HepG2 (cell line): ENCODE results near the gene ZNRD2. TPM values are rescaled to one million over a fixed set of nuclear protein-coding genes. Genes with fewer than 3 reads are reported as not detected.

ENCODE experiments used
- DMTF1 ChIP-seq: sonication (generic); formaldehyde crosslinking; IDR thresholded peaks from 2 replicates; pipeline ENCODE4 v1.4.0; 2020; ENCODE audit warnings: mild to moderate bottlenecking, missing genetic modification reagents
- FOXC1 ChIP-seq: sonication (generic); formaldehyde crosslinking; IDR thresholded peaks from 2 replicates; pipeline ENCODE4 v1.8.0; 2022; ENCODE audit warnings: mild to moderate bottlenecking, missing genetic modification reagents, borderline replicate concordance
- HINFP ChIP-seq: sonication (generic); formaldehyde crosslinking; IDR thresholded peaks from 2 replicates; pipeline ENCODE4 v1.4.0; 2020; ENCODE audit warnings: low read depth, mild to moderate bottlenecking, missing genetic modification reagents
- NFE2L2 ChIP-seq: fragments of 150-350 bp; IDR thresholded peaks from 2 replicates; pipeline ENCODE4 v1.6.1; 2014; ENCODE audit warnings: low read length
- PAWR ChIP-seq: sonication (generic); formaldehyde crosslinking; IDR thresholded peaks from 2 replicates; pipeline ENCODE4 v1.4.0; 2020; ENCODE audit warnings: missing genetic modification reagents, mild to moderate bottlenecking, borderline replicate concordance
- POLR2AphosphoS5 ChIP-seq: IDR thresholded peaks from 2 replicates; pipeline ENCODE4 v1.6.1; 2012; ENCODE audit warnings: low read depth, low read length
- SP4 ChIP-seq: sonication (generic); formaldehyde crosslinking; IDR thresholded peaks from 2 replicates; pipeline ENCODE4 v1.8.1; 2023; ENCODE audit warnings: mild to moderate bottlenecking, missing genetic modification reagents
- TEF ChIP-seq: sonication (generic); formaldehyde crosslinking; IDR thresholded peaks from 2 replicates; pipeline ENCODE4 v1.5.0; 2020; ENCODE audit warnings: missing genetic modification reagents
- ZBTB25 ChIP-seq: IDR thresholded peaks from 2 replicates; pipeline ENCODE4 v1.6.1; 2018; ENCODE audit warnings: missing genetic modification reagents
- ZNF274 ChIP-seq: sonication (generic); formaldehyde crosslinking; IDR thresholded peaks from 2 replicates; pipeline ENCODE4 v1.5.1; 2020; ENCODE audit warnings: mild to moderate bottlenecking, missing genetic modification reagents
- ZNF280B ChIP-seq: sonication (generic); formaldehyde crosslinking; IDR thresholded peaks from 2 replicates; pipeline ENCODE4 v1.5.0; 2020; ENCODE audit warnings: missing genetic modification reagents, mild to moderate bottlenecking, borderline replicate concordance
- ZNF362 ChIP-seq: sonication (generic); formaldehyde crosslinking; IDR thresholded peaks from 2 replicates; pipeline ENCODE4 v1.4.0; 2020; ENCODE audit warnings: missing genetic modification reagents, mild to moderate bottlenecking, borderline replicate concordance
- ZNF367 ChIP-seq: sonication (generic); formaldehyde crosslinking; IDR thresholded peaks from 2 replicates; pipeline ENCODE4 v1.4.0; 2020; ENCODE audit warnings: missing genetic modification reagents, borderline replicate concordance
- ZNF446 ChIP-seq: sonication (generic); formaldehyde crosslinking; IDR thresholded peaks from 2 replicates; pipeline ENCODE4 v1.5.0; 2020; ENCODE audit warnings: mild to moderate bottlenecking, missing genetic modification reagents
- ZNF589 ChIP-seq: sonication (generic); formaldehyde crosslinking; conservative IDR thresholded peaks from 2 replicates; pipeline ENCODE4 v1.8.0; 2022; ENCODE audit warnings: mild to moderate bottlenecking, moderate library complexity, missing genetic modification reagents
- ZNF800 ChIP-seq: sonication (generic); formaldehyde crosslinking; IDR thresholded peaks from 2 replicates; pipeline ENCODE4 v1.4.0; 2020; ENCODE audit warnings: missing genetic modification reagents
- polyA plus RNA-seq, 8 experiments: library from polyadenylated mRNA; depleted of rRNA in 3 of 8; stranded (reverse) in 7 of 8; unstranded in 1 of 8; fragments of >200 nt; fragmentation: Illumina TruSeq in 4 of 8; extraction: Trizol in 4 of 8; gene quantifications; 2 replicates each; pipeline versions ENCODE4 v1.2.1 to v1.2.3, GENCODE V29; 2011 to 2016; ENCODE audit warnings: low read depth in 4 of 8, missing spikeins in 1 of 8, mixed read lengths in 1 of 8; ENCODE audit not compliant: insufficient read depth in 1 of 8
- total RNA-seq, 5 experiments: library from RNA; depleted of rRNA; stranded (reverse); fragments of >200 nt; fragmentation: Illumina TruSeq; extraction: Trizol; gene quantifications; 2 replicates each; pipeline ENCODE4 v1.2.3, GENCODE V29; 2016; ENCODE audit warnings: low read depth in 1 of 5

Gene ZNRD2
- total and polyA plus RNA-seq, 2 of the 13 experiments (the other 11 are each of a cell fraction or from before 2014, with no cell fraction given), result 29.2 to 34.0 TPM

GRCh38 chr11:65613091-65613928 lies 43.0 kb downstream of the ZNRD2 start (continued):
- TF ChIP-seq DMTF1 (CRISPR knock-in tag), result no peak
- no peak for TF ChIP-seq NFE2L2
- no peak for TF ChIP-seq ZNF274 (CRISPR knock-in tag)
- no peak for TF ChIP-seq ZBTB25 (CRISPR knock-in tag)
- no peak for TF ChIP-seq ZNF280B (CRISPR knock-in tag)
- TF ChIP-seq ZNF800 (CRISPR knock-in tag), result no peak
- no peak for TF ChIP-seq FOXC1
- TF ChIP-seq TEF (CRISPR knock-in tag), result no peak
- no peak for TF ChIP-seq PAWR (CRISPR knock-in tag)
- no peak for TF ChIP-seq HINFP (CRISPR knock-in tag)
- no peak for TF ChIP-seq SP4 (CRISPR knock-in tag)
- no peak for TF ChIP-seq ZNF367 (CRISPR knock-in tag)
- TF ChIP-seq ZNF589, result no peak
- TF ChIP-seq ZNF362, result no peak
- TF ChIP-seq POLR2AphosphoS5, result no peak
- no peak for TF ChIP-seq ZNF446
